SKM-1 treated with dmso at 0.1 percent for 144 hours (cell line): Measurements from ENCODE around the gene CLNK.

Source experiments
- DNase-seq: peaks from one replicate; lab custom pipeline; 2025; ENCODE audit not compliant: unreplicated experiment; lab: John Stamatoyannopoulos, UW

The CLNK gene

GRCh38 chr4:10684631-10685030 lies at the start of gene CLNK:
Gene CLNK, minus strand, starts transcription at chr4:10684768. Its CDS starts 16,899 bp downstream, at chr4:10667869.
- peak; percentile 87 for DNase-seq

- no peak for DNase-seq
Measured at GRCh38 chr4:10733481-10734062, 49.0 kb upstream of the CLNK start.

- no peak for DNase-seq
Measured at GRCh38 chr4:10732914-10733415, 48.4 kb upstream of the CLNK start.

- no peak for DNase-seq
Measured at GRCh38 chr4:10732235-10732913, 47.8 kb upstream of the CLNK start.

- no peak for DNase-seq
Measured at GRCh38 chr4:10731690-10732089, 47.1 kb upstream of the CLNK start.

- DNase-seq, result no peak
Measured at GRCh38 chr4:10731162-10731561, 46.6 kb upstream of the CLNK start.

GRCh38 chr4:10730590-10730989 lies 46.0 kb upstream of the CLNK start:
- DNase-seq, result no peak

GRCh38 chr4:10730019-10730418 lies 45.5 kb upstream of the CLNK start:
- no peak for DNase-seq

- DNase-seq, result no peak
Measured at GRCh38 chr4:10729366-10729765, 44.8 kb upstream of the CLNK start.

- DNase-seq, result no peak
Measured at GRCh38 chr4:10728016-10728415, 43.4 kb upstream of the CLNK start.

GRCh38 chr4:10727140-10727880 lies 42.7 kb upstream of the CLNK start:
- DNase-seq, result no peak

GRCh38 chr4:10722957-10723356 lies 38.4 kb upstream of the CLNK start:
- no peak for DNase-seq

- no peak for DNase-seq
Measured at GRCh38 chr4:10721616-10722015, 37.0 kb upstream of the CLNK start.

GRCh38 chr4:10716163-10716562 lies 31.6 kb upstream of the CLNK start:
- no peak for DNase-seq

GRCh38 chr4:10715696-10716095 lies 31.1 kb upstream of the CLNK start:
- DNase-seq, result no peak

GRCh38 chr4:10715135-10715534 lies 30.6 kb upstream of the CLNK start:
- DNase-seq, result no peak

- no peak for DNase-seq
Measured at GRCh38 chr4:10713591-10713990, 29.0 kb upstream of the CLNK start.

GRCh38 chr4:10706236-10706635 lies 21.7 kb upstream of the CLNK start:
- no peak for DNase-seq

GRCh38 chr4:10704430-10704810 lies 19.9 kb upstream of the CLNK start:
- DNase-seq, result no peak

- DNase-seq, result no peak
Measured at GRCh38 chr4:10703766-10704429, 19.3 kb upstream of the CLNK start.

- no peak for DNase-seq
Measured at GRCh38 chr4:10703156-10703555, 18.6 kb upstream of the CLNK start.
